ENCODE measurements around the gene DLEC1. TPM values are rescaled to one million over a fixed set of nuclear protein-coding genes. Genes with fewer than 3 reads are reported as not detected.

DLEC1 gene
- total and polyA plus RNA-seq, 2 donors (not counting 1 experiment from before 2014, with no cell fraction given): under 0.01 to 0.02 TPM

DNA sequence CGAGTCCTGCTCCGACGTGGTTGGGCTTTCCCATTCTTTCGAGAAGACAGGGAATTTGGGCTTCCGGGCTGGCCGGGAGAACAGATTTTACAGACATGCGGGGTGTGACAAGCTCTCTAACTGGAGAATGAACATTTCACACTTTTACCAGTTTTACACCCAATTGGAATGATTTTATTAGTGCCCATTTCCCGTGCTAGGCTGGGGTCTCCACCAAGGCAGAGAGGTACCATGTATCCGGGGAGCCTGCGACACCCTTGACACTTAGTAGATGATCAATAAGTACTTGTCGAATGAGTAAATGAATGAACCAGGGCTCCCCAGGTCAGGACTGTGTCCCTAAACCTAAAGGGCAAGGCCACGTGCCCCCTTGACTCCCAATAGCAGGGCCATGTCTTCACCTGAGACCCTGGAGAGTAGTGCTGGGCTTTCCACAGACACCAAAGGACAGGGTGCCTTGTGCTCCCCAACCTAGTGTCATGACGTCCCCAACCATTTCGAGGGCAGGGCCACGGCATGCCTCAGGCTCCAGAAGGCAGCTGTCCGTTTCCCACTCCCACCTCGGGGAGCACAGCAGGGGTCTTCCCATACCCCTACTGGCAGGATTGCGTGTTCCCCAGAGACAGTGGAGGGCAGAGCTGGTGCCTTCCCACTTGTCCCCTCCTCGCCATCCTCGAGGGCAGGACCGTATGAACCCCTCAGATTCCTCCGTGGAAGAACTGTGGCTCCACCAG, 98.8 kb downstream of the DLEC1 start:
- peaks cover 7% of the 10 kb centered on the region for H3K36me3 ChIP-seq (ENCODE audit: control insufficient read depth, insufficient read depth, low read length)
- peak overlapping the region; percentile 67 for H3K9ac ChIP-seq (ENCODE audit: insufficient read depth, low read length)
- no peaks in the 10 kb centered on the region for H4K20me1 ChIP-seq (ENCODE audit: control insufficient read depth, extremely low read depth, insufficient read depth, low read length)
- peak overlapping the region; percentile 73 to 82 (median 80) for H3K4me3 ChIP-seq (replicated peaks in 1 of 4; ENCODE audit: control extremely low read depth in 1 of 4, insufficient read depth in 1 of 4, low read depth in 3 of 4, low read length in 4 of 4)
- H3K79me2 ChIP-seq (ENCODE audit: control insufficient read depth, insufficient read depth, low read length): peaks cover 18% of the 10 kb centered on the region
- TF ChIP-seq, protein P1, sequence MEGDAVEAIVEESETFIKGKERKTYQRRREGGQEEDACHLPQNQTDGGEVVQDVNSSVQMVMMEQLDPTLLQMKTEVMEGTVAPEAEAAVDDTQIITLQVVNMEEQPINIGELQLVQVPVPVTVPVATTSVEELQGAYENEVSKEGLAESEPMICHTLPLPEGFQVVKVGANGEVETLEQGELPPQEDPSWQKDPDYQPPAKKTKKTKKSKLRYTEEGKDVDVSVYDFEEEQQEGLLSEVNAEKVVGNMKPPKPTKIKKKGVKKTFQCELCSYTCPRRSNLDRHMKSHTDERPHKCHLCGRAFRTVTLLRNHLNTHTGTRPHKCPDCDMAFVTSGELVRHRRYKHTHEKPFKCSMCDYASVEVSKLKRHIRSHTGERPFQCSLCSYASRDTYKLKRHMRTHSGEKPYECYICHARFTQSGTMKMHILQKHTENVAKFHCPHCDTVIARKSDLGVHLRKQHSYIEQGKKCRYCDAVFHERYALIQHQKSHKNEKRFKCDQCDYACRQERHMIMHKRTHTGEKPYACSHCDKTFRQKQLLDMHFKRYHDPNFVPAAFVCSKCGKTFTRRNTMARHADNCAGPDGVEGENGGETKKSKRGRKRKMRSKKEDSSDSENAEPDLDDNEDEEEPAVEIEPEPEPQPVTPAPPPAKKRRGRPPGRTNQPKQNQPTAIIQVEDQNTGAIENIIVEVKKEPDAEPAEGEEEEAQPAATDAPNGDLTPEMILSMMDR (conservative IDR thresholded peaks at IDR 0.05 in 1 of 2, IDR thresholded peaks at IDR 0.05 in 1 of 2; ENCODE audit: low read depth in 1 of 2, low read length in 2 of 2): no peak
- TF ChIP-seq EZH2 (IDR thresholded peaks at IDR 0.05; ENCODE audit: low read length, missing control alignments): no peak
- peaks cover 12% of the 10 kb centered on the region for H3K4me1 ChIP-seq (ENCODE audit: control insufficient read depth, extremely low read depth, insufficient read depth, low read length)
- H3K9me3 ChIP-seq (ENCODE audit: control insufficient read depth, insufficient read depth, low read depth, low read length): no peaks in the 10 kb centered on the region
- peak overlapping the region; percentile 84 for H2AFZ ChIP-seq (ENCODE audit: low read length)
- peak overlapping the region; percentile 94 for H3K4me2 ChIP-seq (ENCODE audit: extremely low read depth, insufficient read depth, low read length)
- DNase-seq (ENCODE audit: low read depth in 2 of 2): peak in 1 of 2 donors; percentile 5
- no peaks in the 10 kb centered on the region for H3K27me3 ChIP-seq (ENCODE audit: control insufficient read depth, insufficient read depth, low read length)
- H3K27ac ChIP-seq (ENCODE audit: insufficient read depth, low read length): peak overlapping the region; percentile 75

DNA sequence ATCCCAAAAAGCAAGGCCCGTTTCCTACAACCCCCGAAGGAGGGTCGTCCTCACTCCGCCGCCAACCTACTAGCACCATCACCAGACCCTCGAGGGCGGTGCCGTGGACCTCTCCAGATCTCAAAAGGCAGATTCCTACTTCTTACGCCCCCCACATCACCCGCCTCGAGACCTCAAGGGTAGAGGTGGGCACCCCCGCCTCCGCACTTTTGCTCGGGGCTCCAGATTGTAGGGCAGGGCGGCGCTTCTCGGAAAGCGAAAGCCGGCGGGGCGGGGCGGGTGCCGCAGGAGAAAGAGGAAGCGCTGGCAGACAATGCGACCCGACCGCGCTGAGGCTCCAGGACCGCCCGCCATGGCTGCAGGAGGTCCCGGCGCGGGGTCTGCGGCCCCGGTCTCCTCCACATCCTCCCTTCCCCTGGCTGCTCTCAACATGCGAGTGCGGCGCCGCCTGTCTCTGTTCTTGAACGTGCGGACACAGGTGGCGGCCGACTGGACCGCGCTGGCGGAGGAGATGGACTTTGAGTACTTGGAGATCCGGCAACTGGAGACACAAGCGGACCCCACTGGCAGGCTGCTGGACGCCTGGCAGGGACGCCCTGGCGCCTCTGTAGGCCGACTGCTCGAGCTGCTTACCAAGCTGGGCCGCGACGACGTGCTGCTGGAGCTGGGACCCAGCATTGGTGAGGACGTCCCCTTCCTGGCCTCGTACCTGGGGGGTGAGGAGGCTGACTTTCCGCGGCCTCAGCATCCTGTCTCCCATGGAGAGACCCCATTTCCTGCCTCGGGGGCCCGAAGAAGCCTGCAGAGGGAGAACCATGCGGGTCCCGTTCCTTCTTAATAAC, 99.6 kb downstream of the DLEC1 start, which contains the start of gene MYD88:
Gene MYD88, plus strand, starts transcription at position 313 of the 842 bp plus-strand sequence. Its CDS starts 40 bp downstream, at position 353.
- Histone ChIP-seq H4K20me1 (ENCODE audit: control insufficient read depth, extremely low read depth, insufficient read depth, low read length) (no peaks in the 10 kb centered on the region), H3K9ac (ENCODE audit: insufficient read depth, low read length) (peak within 1 kb of the TSS; percentile 78), H3K9me3 (ENCODE audit: control insufficient read depth, insufficient read depth, low read depth, low read length) (no peaks in the 10 kb centered on the region), H3K4me3 (replicated peaks in 1 of 4; ENCODE audit: control extremely low read depth in 1 of 4, insufficient read depth in 1 of 4, low read depth in 3 of 4, low read length in 4 of 4) (peak within 1 kb of the TSS; percentile 73 to 82 (median 80)), H3K27me3 (ENCODE audit: control insufficient read depth, insufficient read depth, low read length) (no peaks in the 10 kb centered on the region), H3K79me2 (ENCODE audit: control insufficient read depth, insufficient read depth, low read length) (peaks cover 18% of the 10 kb centered on the region), H3K4me2 (ENCODE audit: extremely low read depth, insufficient read depth, low read length) (peak within 1 kb of the TSS; percentile 98), H3K27ac (ENCODE audit: insufficient read depth, low read length) (peak within 1 kb of the TSS; percentile 75), H3K4me1 (ENCODE audit: control insufficient read depth, extremely low read depth, insufficient read depth, low read length) (peaks cover 12% of the 10 kb centered on the region), H3K36me3 (ENCODE audit: control insufficient read depth, insufficient read depth, low read length) (peaks cover 5% of the 10 kb centered on the region), H2AFZ (ENCODE audit: low read length) (peak within 1 kb of the TSS; percentile 84)
- peak; percentile 52 to 60 for DNase-seq (ENCODE audit: low read depth in 2 of 2)
- TF ChIP-seq EZH2 (IDR thresholded peaks at IDR 0.05; ENCODE audit: low read length, missing control alignments): no peak
- TF ChIP-seq, protein P1 (conservative IDR thresholded peaks at IDR 0.05 in 1 of 2, IDR thresholded peaks at IDR 0.05 in 1 of 2; ENCODE audit: low read depth in 1 of 2, low read length in 2 of 2): no peak

DNA sequence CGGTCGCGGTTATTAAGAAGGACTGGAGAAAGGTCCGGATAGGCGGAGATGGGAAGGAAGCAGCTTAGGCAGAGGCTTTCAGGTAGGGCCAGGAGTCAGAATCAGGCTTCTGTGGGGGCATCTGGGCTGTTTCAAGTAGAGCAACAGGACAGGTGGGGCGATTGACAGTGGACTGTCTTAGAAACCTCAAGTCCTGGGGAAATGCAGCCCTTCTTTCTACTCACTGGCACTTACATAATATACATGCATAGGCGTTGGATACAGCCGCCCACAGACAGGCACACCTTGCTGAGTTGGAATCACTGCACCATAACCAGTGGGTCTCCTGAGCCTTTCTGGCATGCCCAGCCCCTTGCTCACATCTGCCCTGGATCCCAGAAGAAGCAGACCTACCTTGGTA, 100.2 kb downstream of the DLEC1 start:
- DNase-seq (ENCODE audit: low read depth in 2 of 2): no peak
- Histone ChIP-seq H3K79me2 (ENCODE audit: control insufficient read depth, insufficient read depth, low read length) (peaks cover 18% of the 10 kb centered on the region), H3K4me1 (ENCODE audit: control insufficient read depth, extremely low read depth, insufficient read depth, low read length) (peaks cover 12% of the 10 kb centered on the region), H3K36me3 (ENCODE audit: control insufficient read depth, insufficient read depth, low read length) (peaks cover 5% of the 10 kb centered on the region), H3K27me3 (ENCODE audit: control insufficient read depth, insufficient read depth, low read length) (no peaks in the 10 kb centered on the region), H3K9ac (ENCODE audit: insufficient read depth, low read length) (peak overlapping the region; percentile 78), H4K20me1 (ENCODE audit: control insufficient read depth, extremely low read depth, insufficient read depth, low read length) (no peaks in the 10 kb centered on the region), H3K4me2 (ENCODE audit: extremely low read depth, insufficient read depth, low read length) (peak overlapping the region; percentile 98), H3K4me3 (replicated peaks in 1 of 4; ENCODE audit: control extremely low read depth in 1 of 4, insufficient read depth in 1 of 4, low read depth in 3 of 4, low read length in 4 of 4) (peak overlapping the region; percentile 73 to 82 (median 80)), H2AFZ (ENCODE audit: low read length) (peak overlapping the region; percentile 79), H3K9me3 (ENCODE audit: control insufficient read depth, insufficient read depth, low read depth, low read length) (no peaks in the 10 kb centered on the region), H3K27ac (ENCODE audit: insufficient read depth, low read length) (peak overlapping the region; percentile 75)
- TF ChIP-seq, protein P1 (conservative IDR thresholded peaks at IDR 0.05 in 1 of 2, IDR thresholded peaks at IDR 0.05 in 1 of 2; ENCODE audit: low read depth in 1 of 2, low read length in 2 of 2): no peak
- no peak for TF ChIP-seq EZH2 (IDR thresholded peaks at IDR 0.05; ENCODE audit: low read length, missing control alignments)
